Pons (tissue), 1 donor: ENCODE data around the gene ATG2B.
"Not testable (repeated sequence)": the region's sequence is repeated elsewhere in the genome, so short reads cannot be mapped to it uniquely, and the experiment has no call there.

ENCODE experiments used
- DNase-seq: peaks from one replicate; pipeline ENCODE4 v3.0.0-alpha.2; 2016; ENCODE audit warnings: low spot score

The ATG2B gene

DNA sequence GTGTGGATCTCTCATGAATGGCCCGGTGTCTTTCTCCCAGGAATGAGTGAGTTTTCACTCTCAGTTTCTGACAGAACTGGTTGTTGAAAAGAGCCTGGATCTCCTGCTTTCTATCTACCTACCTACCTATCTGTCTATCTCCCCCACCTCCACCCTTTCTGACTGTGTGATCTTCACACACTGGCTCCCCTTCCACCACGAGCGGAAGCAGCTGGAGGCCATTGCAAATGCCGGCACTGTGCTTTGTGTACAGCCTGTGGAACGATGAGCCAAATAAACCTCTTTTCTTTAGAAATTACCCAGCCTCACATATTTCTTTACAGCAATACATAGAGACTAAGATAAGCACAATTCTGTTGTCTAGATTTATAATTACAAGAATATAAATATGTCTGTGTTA is 7.4 kb upstream of the ATG2B start:
- no peak for DNase-seq

- no peak for DNase-seq
Measured at GRCh38 chr14:96368534-96368933, 5.4 kb upstream of the ATG2B start.

DNA sequence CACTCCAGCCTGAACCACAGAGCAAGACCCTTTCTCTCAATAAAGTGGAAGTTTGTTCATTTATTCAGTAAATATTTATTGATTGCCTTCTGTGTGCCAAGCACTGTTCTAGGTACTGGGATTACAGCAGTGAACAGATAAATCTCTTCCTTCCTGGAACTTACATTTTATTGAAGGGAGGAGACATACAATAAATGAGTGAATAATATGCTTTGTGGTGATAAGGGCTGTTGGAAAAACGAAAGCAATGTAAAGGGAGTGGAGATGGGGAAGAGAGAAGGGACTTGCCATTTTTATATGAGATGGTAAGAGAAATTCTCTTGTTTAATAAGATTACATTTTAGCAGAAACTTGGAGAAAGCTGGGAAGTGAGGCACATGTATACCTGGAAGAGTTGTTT is 1.8 kb upstream of the ATG2B start:
- DNase-seq = no peak

DNA sequence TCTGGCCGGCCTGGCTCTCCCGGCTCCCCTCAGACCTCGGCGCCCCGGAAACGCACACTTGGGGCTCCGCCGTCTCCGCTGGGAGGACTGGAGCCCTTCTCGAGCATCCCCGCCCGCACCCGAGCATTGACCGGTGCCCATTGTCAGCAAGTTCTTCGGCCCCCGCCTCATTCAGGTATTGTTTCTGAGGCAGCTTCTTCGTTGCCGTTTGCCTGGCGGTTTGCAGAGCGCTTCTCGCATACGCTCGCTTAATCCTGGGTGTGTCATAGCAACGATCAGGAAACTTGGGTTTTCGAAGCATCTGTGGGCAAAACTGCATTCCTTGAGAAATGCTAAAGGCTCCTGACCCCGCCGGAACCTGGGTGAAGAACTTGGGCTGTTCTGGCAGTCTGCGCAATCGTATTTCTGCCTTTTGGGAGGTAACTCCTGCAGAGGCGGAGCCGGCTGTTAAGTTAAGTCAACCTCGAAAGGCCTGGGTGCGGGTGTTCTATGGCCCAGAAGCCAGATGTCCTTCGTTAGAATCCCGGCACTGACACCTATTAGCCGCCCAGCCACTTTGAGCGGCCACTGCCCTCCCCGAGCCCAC is 703 bp upstream of the ATG2B start:
- DNase-seq = peak; percentile 15

DNA sequence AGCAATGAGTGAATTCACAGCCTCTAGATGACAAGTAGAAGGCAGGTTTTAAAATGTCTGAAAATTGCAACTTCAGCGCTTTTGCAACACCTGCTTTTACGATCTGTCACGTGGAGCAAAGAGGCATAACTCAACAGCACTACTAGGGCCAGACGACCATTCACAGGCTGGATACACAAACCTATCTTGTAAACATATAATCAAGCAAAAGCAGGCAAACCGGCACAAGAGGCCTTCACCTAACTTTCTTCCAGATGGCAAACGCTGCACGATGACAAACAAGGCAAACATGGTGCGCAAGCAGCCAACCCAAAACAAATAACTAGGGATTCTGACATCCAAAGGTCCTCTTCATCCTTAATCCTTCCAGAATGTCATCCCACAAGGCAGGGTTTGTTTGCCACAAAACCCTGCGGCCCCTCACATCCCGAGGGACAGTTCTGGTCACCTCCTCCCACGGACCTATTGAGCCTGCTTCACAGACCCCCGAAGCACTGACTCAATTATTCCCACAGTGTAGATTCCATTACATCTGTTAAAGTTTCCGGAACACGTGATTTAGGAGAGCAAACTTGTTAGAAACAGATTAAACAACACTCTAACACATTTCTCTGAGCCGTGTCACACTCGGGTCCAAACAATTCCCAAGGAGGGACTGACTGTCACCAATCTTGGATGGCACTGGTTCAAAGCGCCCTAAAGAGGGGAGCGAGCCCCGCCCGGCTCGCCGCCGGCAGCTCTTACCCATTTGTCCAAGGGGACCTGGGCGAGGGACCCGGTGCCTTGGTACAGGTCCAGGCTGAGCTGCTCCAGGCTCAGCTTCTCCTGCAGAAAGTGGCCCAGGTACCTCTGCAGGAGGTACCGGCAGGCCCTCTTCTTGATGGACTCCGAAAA is 823 bp downstream of the ATG2B start:
- DNase-seq = peak; percentile 49

GRCh38 chr14:96359959-96360358 is 3.2 kb downstream of the ATG2B start:
- DNase-seq = no peak

- DNase-seq = no peak
Measured at GRCh38 chr14:96357216-96357615, 5.9 kb downstream of the ATG2B start.

GRCh38 chr14:96354246-96354645 is 8.9 kb downstream of the ATG2B start:
- no peak for DNase-seq

DNA sequence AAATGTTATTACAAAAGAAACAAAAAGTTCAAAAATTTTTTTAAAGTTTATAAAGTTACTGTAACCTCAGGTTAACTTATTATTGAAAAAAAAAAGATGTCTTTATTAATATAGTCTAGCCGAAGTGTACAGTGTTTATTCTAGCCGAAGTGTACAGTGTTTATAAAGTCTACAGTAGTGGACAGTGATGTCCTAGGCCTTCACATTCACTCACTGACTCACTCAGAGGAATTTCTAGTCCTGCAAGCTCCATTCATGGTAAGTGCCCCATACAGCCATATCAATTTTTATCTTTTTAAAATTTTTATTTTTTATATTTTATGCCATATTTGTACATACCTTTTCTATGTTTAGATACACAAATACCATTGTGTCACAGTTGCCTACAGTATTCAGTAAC is 10.4 kb downstream of the ATG2B start:
- no peak for DNase-seq

DNA sequence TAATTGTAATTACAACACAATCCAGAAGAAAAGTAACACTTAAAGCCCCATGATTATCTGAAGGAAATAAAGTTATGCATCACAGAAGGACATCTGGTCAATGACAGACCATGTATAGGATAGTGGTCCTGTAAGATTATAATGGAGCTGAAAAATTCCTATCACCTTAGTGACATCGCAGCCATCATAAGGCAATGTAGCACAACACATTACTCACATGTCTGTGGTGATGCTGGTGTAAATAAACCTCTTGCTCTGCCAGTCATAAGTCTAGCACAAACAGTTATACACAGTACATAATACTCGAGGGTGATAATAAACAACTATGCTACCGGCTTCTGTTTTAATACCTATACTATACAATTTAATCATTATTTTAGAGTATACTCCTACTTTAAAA is 11.2 kb downstream of the ATG2B start:
- no peak for DNase-seq

- DNase-seq = no peak
Measured at GRCh38 chr14:96349286-96350075, 13.7 kb downstream of the ATG2B start.

DNA sequence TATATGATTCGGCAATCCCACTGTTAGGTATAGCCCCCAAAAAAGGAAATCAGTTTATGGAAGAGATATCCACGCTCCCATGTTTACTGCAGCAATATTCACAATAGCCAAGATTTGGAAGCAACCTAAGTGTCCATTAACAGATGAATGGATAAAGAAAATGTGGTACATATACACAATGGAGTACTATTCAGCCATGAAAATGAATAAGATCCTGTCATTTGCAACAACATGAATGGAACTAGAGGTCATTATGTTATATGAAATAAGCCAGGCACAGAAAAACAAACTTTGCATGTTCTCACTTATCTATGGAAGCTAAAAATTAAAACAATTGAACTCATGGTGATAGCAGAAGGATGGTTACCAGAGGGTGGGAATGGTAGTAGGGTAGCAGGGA is 15.2 kb downstream of the ATG2B start:
- not testable (repeated sequence) for DNase-seq

GRCh38 chr14:96345669-96346068 is 17.5 kb downstream of the ATG2B start:
- DNase-seq = no peak

- DNase-seq = no peak
Measured at GRCh38 chr14:96341323-96341722, 21.8 kb downstream of the ATG2B start.

GRCh38 chr14:96338551-96338950 is 24.6 kb downstream of the ATG2B start:
- DNase-seq = no peak

GRCh38 chr14:96324219-96324618 is 38.9 kb downstream of the ATG2B start:
- no peak for DNase-seq

DNA sequence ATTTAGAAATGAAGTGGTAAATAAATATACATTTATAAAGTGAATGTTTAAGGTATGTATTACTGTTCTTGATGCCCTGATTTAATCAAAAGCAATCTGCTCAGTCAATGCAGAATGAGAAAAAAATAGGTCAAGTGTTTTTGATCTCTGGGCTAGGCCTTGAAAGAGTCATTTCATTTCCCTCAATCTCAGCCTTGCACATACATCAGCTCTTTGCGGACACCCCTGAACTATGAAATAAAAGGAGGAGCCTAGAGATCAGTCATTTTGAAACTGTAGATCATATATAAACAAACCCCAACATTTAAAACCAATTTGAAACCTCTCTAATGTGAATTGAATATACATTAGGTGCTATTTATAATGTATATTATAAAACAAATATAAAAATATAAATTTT is 42.5 kb downstream of the ATG2B start:
- no peak for DNase-seq

DNA sequence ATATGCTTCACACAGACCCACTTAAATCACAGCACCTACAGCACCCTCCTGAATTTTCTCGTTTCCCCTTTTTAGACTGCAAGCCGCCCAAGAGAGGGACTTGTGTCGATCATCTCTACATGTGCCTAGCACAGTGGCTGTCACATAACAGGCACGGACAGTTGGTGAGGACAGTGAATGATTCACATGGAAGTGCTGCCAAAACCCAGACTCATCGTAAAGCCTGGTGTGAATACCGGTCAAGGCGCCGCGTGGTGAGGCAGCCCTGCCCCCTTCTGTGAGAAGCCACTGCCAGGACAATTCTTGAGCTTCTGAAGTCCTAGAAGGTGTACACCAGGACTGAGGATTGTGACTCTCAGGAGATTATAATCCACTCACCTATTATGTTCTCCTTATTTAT is 44.3 kb downstream of the ATG2B start:
- DNase-seq = no peak

GRCh38 chr14:96316087-96316486 is 47.1 kb downstream of the ATG2B start:
- DNase-seq = no peak

DNA sequence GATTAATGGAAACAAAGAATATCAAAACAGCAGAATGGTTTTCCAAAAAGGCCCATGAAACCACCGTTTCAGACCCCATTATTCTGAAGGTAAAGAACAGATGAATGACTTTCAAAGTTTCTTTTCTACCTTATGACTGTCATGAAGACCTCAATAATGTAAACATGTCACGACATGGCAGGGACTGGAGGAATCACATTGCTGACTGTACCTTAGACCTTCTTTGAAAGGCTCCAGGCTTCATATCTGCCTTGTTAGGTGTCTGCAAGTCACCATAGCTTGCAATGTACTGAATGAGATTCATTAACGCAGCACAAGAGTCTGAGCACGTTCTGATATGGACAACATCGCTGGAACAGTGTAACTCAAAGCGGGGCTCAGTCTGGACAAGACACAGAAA is 52.2 kb downstream of the ATG2B start:
- no peak for DNase-seq

DNA sequence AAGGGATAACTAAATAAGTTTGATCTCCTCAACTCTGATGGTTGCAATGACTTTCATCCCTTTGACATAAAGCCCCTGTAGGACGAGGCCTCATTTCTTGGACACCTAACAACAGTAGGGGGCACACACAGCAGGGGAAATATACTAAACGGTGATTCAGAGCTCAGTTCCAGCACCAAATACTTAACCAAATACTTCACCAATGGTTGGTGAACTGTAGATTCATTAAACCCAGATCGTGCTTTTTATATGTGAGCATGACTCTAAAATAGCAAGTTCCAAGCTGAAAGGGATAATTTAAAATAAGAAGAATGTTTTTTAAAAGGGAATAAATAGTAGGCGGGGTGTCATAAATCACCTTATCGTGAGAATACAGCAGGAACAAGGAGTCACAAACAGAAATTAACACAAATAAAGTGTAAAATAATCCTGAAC is 53.2 kb downstream of the ATG2B start:
- DNase-seq = no peak

DNA sequence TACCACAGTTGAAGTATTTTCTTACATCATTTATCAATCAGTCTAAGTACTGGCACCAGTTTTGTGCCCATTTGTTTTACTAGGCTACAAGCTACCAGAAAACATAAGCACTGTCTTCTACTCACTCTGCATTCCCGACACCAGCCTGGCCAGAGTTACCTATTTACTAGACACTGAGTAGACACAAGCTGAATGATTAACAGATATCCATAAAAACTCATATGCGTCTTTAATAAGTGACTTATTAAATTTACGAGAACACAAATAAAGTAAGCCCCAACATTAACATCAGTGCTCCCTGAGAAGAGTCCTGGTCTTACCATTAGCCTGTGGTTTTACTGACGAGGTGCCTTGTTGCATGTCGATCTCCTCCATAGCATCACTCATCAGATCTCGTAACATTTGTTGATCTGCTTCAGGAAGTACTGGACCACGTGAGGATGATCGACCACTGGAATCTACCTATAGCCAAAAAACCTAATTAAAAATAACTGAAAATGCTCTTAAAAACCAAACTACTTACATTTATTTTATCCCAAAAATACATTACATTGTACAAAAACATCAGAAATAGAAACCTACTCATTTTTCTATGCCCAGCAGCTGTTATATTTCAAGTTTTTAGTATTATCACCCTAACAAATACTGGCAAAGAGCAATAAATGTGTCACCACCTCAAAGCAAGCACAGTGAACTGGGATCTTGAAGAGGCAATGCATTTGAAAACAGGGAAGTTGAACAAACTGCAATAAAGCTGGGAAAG is 53.8 kb downstream of the ATG2B start:
- no peak for DNase-seq
